HEK293 (cell line): ENCODE measurements around the gene KCNB1.

Experiments
- CTCF ChIP-seq: fragments of 450-650 bp; formaldehyde crosslinking; IDR thresholded peaks from 2 replicates; pipeline ENCODE4 v1.5.1; 2016; ENCODE audit warnings: missing biosample characterization, missing genetic modification characterization
- ELK4 ChIP-seq: IDR thresholded peaks from 2 replicates; pipeline ENCODE4 v1.6.1; 2011; ENCODE audit warnings: mild to moderate bottlenecking, low read depth, low read length, borderline replicate concordance
- KLF10 ChIP-seq: fragments of 450-650 bp; IDR thresholded peaks from 2 replicates; pipeline ENCODE4 v1.5.1; 2018; ENCODE audit warnings: missing biosample characterization, mild to moderate bottlenecking, missing genetic modification characterization
- KLF16 ChIP-seq: fragments of 450-650 bp; formaldehyde crosslinking; IDR thresholded peaks from 2 replicates; pipeline ENCODE4 v1.5.1; 2017; ENCODE audit warnings: missing biosample characterization, missing genetic modification characterization
- REST ChIP-seq: fragments of 450-650 bp; formaldehyde crosslinking; IDR thresholded peaks from 2 replicates; pipeline ENCODE4 v1.5.1; 2016; ENCODE audit warnings: missing biosample characterization, missing genetic modification characterization
- SP2 ChIP-seq: fragments of 450-650 bp; formaldehyde crosslinking; IDR thresholded peaks from 2 replicates; pipeline ENCODE4 v1.5.1; 2016; ENCODE audit warnings: missing biosample characterization, missing genetic modification characterization
- ZBTB10 ChIP-seq: fragments of 450-650 bp; formaldehyde crosslinking; IDR thresholded peaks from 2 replicates; pipeline ENCODE4 v1.5.1; 2016; ENCODE audit warnings: missing biosample characterization, missing genetic modification characterization
- ZBTB8A ChIP-seq: fragments of 450-650 bp; formaldehyde crosslinking; IDR thresholded peaks from 2 replicates; pipeline ENCODE4 v1.5.1; 2016; ENCODE audit warnings: missing biosample characterization, missing genetic modification characterization
- ZNF114 ChIP-seq: fragments of 450-650 bp; formaldehyde crosslinking; IDR thresholded peaks from 2 replicates; pipeline ENCODE4 v1.5.0; 2017; ENCODE audit warnings: missing biosample characterization, missing genetic modification characterization
- ZNF157 ChIP-seq: fragments of 450-650 bp; formaldehyde crosslinking; IDR thresholded peaks from 2 replicates; pipeline ENCODE4 v1.5.1; 2016; ENCODE audit warnings: missing biosample characterization, missing genetic modification characterization
- ZNF18 ChIP-seq: fragments of 450-650 bp; formaldehyde crosslinking; IDR thresholded peaks from 2 replicates; pipeline ENCODE4 v1.5.1; 2016; ENCODE audit warnings: missing biosample characterization, missing genetic modification characterization
- ZNF350 ChIP-seq: fragments of 450-650 bp; formaldehyde crosslinking; IDR thresholded peaks from 2 replicates; pipeline ENCODE4 v1.5.0; 2017; ENCODE audit warnings: missing biosample characterization, mild to moderate bottlenecking, missing genetic modification characterization
- ZNF488 ChIP-seq: fragments of 450-650 bp; formaldehyde crosslinking; IDR thresholded peaks from 2 replicates; pipeline ENCODE4 v1.5.1; 2016; ENCODE audit warnings: missing biosample characterization, missing genetic modification characterization

- no peak for TF ChIP-seq KLF10 (tag by site-specific recombination)
- no peak for TF ChIP-seq ELK4
- no peak for TF ChIP-seq ZNF114 (tag by site-specific recombination)
- TF ChIP-seq KLF16: no peak
- TF ChIP-seq ZNF488 (tag by site-specific recombination): no peak
- no peak for TF ChIP-seq ZBTB8A (tag by site-specific recombination)
- no peak for TF ChIP-seq CTCF
- TF ChIP-seq REST (tag by site-specific recombination): no peak
- no peak for TF ChIP-seq ZNF18 (tag by site-specific recombination)
- no peak for TF ChIP-seq ZNF157 (tag by site-specific recombination)
- no peak for TF ChIP-seq ZNF350 (tag by site-specific recombination)
- no peak for TF ChIP-seq ZBTB10 (tag by site-specific recombination)
- no peak for TF ChIP-seq SP2 (tag by site-specific recombination)
Observed at GRCh38 chr20:49344975-49345374, 137.5 kb downstream of the KCNB1 start.
